SU-DHL-6 (cell line): ENCODE measurements around the gene TMEM151B.

Experiments
- EZH2phosphoT487 ChIP-seq: fragments of 200-600 bp; sonication (generic), shearing (Covaris generic); conservative IDR thresholded peaks from 2 replicates; pipeline ENCODE4 v1.6.1; 2018; ENCODE audit warnings: mild to moderate bottlenecking, antibody characterized with exemption, low read length, moderate library complexity, mixed read lengths
- TF ChIP-seq, protein P1 (sequence below): fragments of 200-600 bp; sonication (generic); IDR thresholded peaks from one replicate; pipeline ENCODE4 v1.5.1; 2017; ENCODE audit warnings: antibody characterized with exemption, mild to moderate bottlenecking, low read length, moderate library complexity; ENCODE audit not compliant: insufficient read depth, poor library complexity, severe bottlenecking

DNA sequence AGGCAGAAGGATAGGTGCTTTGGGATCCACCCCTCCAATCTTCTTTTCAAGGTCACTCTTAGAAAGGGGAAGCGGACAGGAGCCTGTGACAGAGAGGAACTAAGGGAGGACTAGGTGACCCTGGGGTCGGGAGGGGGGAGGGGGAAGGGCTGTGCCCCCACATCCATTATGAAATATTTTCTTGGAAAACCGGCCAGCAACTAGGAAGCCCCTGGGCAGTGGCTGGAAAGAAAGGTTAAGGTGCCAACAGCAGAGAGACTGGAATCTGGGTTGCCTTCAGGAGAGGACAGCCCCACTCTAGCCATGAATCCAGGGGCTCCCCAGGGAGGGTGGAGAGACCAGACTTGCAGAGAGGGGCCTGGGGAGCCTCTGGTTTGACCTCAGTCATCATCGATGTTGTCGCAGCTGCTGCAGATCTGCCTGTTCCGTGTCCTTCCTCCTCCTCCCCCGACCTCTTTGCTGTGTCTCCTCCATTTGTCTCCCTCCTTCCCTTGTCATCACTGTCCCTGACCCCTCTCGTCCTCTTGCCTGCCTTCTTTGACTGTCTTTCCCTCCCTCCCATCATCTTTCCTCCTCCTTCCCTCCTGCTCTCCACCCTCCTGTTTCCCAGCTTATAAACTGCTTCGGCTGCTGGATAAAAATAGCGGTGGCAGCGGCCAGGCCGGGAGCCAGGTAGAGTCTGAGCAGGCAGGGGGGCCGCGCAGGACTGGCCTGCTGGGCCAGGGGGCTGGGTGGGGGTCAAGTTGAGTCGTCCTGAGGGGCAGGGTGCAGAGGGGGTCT is 43.7 kb upstream of the TMEM151B start:
- TF ChIP-seq, protein P1, sequence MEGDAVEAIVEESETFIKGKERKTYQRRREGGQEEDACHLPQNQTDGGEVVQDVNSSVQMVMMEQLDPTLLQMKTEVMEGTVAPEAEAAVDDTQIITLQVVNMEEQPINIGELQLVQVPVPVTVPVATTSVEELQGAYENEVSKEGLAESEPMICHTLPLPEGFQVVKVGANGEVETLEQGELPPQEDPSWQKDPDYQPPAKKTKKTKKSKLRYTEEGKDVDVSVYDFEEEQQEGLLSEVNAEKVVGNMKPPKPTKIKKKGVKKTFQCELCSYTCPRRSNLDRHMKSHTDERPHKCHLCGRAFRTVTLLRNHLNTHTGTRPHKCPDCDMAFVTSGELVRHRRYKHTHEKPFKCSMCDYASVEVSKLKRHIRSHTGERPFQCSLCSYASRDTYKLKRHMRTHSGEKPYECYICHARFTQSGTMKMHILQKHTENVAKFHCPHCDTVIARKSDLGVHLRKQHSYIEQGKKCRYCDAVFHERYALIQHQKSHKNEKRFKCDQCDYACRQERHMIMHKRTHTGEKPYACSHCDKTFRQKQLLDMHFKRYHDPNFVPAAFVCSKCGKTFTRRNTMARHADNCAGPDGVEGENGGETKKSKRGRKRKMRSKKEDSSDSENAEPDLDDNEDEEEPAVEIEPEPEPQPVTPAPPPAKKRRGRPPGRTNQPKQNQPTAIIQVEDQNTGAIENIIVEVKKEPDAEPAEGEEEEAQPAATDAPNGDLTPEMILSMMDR: no peak
- TF ChIP-seq EZH2phosphoT487: no peak
